OCI-M2 (cell line): Measurements from ENCODE around the gene IGLL1.
"Not testable (repeated sequence)": the region's sequence is repeated elsewhere in the genome, so short reads cannot be mapped to it uniquely, and the experiment has no call there.

ENCODE experiments used
- DNase-seq: peaks from one replicate; lab custom pipeline; 2025; ENCODE audit not compliant: unreplicated experiment; lab: John Stamatoyannopoulos, UW

The IGLL1 gene

DNA sequence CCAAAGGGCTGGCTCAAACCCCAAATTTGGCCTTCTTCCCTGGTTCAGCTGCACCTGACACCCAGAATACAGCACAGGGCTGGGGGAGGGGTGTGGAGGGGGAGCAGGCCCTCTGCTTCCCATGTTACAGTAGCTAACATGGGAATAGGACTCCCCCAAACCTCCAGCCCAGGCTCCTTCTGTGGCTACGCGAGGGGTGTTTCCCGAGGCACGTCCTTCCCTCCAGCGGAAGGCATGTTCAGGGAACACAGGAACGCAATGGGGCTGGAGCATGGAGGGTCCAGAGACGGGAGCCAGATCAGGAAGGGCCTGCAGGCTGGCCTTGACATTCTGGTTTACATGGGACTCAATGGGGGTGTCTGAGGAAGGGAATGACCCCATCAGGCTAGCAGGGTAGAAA is 11.8 kb upstream of the IGLL1 start:
- DNase-seq = no peak

DNA sequence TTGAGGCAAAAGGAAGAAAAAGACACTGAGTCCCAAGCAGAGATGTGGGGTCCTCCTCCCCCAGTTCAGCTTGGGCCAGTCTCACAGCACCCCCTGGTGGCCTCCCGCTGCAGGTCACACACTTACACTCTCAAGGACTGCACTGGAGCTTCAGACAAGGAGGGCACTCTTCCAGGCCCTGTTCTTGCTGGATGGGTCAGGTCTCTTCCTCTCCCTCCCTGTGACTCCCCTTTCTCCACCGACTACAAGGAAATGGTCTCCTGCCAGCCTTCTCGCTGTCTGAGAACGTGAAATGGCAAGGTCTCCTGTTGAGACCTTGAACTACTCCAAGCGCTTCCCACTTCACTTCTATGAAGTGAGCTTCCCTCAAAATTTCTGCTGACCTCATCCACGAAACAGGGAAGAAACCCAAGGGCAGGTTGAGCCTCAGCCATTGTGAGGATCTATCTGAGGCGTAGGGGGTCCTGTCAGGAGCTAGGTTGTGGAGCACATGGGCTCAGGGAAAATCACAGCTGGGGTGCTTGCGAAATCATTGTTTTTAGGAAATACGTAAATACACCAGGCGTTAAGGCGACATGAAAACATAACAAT is 11.2 kb upstream of the IGLL1 start:
- no peak for DNase-seq

DNA sequence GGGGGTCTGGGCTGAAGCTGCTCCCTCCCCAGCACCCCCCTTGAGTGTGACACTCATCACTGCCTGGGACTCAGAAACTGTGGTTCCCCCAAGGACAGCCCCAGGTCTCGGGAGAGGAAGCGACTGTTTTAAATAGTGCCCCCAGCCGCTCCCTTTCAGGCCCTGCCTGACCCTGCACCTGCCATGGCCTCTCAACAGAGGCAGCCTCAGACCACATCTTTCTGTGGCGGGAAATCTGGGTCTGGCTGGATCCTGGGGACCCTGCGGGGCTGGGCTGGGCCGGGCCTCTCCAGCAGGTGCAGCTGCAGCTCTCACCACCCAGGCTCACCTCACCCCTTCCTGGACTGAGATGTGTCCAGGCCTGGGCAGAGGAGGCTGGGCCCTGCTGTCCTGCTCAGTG is 3.7 kb upstream of the IGLL1 start:
- DNase-seq = no peak

DNA sequence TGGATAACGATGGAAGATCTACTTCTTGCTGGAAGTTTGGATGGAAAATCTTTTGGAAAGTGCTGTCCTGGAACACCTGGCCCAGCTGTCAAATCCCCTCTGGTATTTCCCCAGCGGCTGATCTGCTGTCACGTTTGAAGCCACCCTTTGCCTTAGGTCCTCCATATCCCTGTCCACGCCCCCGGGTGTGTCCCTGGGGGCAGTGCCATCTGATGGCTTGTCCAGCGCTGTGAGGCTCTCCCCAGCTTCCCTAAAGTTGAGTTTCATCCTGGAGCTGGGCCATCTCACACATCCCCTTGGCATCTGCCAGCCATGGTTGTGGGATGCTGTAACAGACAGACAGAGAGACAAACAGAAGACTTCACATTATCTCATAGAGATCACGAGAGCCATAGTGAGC is 3.1 kb upstream of the IGLL1 start:
- no peak for DNase-seq

DNA sequence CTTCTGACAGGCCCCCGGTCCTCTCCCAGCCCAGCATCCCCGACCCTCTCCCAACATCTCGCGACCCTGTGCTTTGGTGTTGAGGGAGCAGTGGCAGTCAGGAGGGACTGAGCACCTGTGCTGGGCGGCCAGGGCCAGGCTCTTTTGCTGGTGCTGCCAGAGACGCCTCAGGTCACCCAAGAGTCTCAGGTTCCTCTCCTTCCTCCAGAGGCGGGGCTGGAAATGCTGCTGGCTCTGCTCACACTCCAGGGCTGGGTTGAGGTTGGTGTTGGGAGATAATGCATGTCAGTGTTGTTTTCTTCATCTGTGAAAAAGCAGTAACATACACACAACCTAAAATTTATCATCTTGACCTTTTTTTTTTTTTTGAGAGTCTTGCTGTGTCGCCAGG is 1.2 kb upstream of the IGLL1 start:
- DNase-seq = no peak

DNA sequence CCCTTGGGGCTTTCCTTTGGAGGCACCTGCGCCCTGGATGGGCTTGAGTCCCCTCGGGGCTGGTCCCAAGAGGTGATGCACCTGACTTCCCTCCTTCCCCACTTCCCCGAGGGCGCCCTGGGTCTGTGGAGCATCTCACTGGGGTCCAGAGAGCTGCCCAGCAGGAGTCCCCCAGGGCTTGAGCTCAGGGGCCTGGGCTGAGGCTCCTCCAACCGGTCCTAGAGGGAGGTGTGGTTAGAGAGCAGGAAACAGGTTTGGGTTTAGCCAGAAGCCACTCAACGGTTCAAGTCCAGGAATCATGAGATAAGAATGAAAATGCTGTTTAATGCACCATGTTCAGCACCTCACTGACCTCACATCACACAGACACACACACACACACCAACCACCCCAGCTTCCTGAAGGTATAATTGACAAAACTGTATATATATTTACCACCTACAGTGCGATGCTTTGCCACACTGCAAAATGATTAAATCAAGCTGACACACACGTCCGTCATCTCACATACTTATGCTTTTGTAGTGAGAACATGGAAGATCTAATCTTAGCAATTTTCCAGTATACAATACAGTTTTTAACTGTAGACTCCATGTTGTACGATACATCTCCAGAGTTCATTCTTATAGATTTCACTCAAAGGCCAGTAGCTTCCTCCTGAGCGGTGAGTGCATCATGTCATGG is 628 bp upstream of the IGLL1 start:
- DNase-seq = no peak

DNA sequence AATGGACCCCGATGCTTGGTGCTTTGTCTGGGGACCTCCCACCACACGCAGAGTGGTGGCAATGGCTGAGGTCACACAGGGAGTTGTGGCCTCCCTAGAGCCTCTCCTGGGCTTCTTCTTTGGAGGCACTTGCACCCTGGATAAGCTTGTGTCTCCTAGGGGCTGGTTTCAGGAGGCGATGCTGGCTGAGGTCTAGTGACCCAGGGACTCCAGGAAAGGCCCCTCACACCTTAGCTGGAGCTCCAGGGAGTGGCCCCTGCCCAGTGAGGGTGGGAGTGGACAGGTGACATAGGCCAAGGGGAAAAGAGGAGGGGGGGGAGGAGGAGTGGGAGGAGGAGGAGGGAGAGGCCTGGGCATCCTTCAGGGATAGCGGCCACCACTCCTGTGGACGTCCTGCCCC is 810 bp downstream of the IGLL1 start:
- no peak for DNase-seq

DNA sequence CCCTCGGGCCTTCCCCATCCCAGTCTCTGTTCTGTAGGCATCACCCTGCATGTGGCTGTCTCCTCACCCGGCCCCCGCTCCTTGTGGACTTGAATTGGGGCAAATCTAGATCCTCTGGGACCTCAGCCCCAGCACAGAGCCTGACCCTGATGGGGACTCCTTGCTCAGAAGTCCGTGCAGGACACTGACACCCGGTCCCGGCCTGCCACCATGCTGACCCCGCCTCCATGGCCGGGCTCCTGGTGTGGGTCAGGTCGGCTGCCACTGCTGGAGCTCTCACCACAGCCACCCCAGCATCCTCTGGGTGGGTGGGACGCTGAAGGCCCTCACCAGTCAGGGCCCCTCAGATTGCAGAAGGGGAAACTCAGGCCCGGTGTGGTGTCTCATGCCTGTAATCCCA is 1.8 kb downstream of the IGLL1 start:
- no peak for DNase-seq

DNA sequence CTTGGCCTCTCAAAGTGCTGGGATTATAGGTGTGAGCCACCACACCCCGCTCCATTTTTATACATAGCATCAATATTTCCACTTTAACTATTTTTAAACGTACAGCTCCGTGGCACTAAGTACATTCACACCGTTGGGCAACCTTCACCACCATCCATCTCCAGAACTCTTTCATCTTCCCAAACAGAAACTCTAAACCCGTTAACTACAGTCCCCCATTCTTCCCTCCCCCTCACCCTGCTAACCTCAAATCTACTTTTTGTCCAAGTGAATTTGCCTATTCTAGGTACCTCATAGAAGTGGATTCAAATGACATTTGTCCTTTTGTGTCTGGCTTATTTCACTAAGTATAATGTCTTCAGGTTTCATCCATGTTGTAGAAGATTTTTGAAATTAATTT is 3.4 kb downstream of the IGLL1 start:
- no peak for DNase-seq

DNA sequence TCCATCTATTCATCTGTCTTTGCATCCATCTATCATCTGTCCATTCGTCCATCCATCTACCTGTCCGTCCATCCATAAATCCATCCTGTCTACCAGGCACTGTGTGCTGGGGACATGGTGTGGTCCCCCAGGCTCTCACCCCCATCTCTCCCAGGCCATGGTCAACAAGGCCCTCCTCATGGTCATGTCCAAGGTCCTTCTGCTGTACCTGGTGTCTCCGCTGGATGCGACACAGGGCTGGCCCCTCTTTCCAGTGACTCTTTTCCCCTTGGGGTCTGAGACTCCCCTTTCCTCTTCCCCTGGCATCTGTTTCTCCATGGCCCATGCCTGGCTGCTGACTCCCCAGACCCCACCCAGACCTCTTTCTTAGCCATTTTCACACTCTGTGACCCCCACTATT is 4.5 kb downstream of the IGLL1 start:
- DNase-seq = no peak

DNA sequence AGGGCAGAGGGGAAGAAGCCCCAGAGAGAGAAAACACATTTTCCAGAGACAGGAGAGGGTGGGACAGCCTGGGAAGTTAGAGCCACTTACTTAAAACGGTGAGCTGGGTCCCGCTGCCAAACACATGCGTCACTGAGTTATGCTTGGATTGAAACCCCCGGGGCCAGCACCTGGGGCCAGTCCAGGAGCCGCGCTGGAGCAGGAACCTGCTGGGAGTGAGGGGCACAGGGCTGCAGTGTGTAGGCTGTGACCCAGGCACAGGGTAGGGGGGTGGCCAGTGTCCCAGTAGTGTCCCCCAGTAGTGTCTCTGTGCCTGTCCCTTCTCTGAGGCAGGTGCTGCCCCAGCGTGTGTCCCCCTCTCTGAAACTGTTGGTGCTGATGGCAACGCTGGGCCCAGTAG is 5.2 kb downstream of the IGLL1 start:
- DNase-seq = no peak

DNA sequence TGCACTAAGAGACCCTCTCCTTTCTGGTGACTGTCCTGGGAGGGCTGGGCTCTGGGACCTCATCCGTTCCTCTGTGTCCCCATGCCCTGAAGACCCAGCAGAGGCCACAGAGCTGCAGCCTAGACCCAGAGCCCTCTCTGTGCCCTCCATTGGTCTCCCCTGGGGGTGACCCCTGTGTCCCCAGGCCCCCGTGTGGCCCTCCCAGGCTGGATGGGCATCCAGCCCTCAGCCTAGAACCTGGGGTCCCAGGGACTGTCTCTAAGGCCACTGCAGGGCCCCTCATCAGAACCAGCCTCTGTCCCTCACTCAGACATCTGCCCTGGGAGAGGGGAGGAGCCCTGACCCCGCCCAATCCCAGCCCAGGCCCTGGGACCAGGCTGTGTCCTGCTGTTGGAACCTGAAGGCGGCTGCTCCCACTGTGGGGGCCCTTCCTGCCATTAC is 5.7 kb downstream of the IGLL1 start:
- DNase-seq = no peak

DNA sequence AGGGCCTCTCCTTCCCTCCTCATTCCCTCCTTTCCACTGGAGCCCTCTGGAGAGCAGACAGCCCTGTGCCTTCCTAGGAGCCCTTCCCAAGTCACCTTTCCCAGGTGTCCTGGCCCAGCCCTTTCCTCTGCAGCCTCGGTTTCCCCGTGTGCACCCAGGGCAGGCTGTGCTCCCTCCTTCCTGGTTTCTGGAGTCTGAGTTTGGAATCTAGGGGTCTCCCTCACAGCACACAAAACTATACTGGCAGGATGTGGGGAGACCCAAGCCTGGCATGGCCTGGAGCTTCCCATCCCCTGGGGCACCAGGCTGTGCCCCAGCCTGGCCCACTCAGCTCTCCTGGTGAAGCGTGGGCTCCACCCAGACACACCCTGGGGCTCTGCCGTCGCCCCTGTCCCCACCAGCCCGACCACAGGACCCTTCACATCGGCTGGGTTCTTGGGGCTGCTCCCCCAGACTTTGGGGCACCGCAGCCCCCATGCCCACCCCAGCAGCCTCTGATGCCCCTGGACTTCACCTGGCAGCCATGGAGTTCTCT is 6.3 kb downstream of the IGLL1 start:
- DNase-seq = not testable (repeated sequence)

DNA sequence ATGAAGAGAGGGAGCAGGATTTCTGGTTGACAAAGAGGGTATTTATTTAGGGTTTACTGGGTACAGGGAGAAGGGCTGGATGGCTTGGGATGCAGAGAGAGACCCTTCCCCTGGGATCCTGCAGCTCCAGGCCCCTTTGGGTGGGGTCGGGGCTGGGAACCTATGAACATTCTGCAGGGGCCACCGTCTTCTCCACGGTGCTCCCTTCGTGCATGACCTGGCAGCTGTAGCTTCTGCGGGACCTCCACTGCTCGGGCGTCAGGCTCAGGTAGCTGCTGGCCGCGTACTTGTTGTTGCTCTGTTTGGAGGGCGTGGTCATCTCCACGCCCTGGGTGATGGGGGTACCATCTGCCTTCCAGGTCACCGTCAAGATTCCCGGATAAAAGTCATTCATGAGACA is 7.0 kb downstream of the IGLL1 start:
- not testable (repeated sequence) for DNase-seq

DNA sequence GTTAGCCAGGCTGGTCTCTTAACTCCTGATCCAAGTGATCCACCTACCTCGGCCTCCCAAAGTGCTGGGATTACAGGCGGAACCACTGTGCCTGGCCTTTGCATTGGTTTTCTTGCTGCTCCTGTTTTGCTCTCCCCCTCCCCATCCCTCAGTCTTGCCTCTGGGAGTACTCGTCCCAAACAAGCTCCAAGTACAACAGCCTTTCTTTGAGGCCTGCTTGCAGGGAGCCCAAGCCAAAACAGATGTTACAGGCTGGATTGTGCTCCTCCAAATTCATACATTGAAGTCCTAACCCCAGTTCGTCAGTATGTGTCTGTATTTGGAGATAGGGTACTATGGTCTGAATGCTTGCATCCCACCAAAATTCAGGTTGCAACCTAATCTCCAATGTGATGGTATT is 8.6 kb downstream of the IGLL1 start:
- no peak for DNase-seq

DNA sequence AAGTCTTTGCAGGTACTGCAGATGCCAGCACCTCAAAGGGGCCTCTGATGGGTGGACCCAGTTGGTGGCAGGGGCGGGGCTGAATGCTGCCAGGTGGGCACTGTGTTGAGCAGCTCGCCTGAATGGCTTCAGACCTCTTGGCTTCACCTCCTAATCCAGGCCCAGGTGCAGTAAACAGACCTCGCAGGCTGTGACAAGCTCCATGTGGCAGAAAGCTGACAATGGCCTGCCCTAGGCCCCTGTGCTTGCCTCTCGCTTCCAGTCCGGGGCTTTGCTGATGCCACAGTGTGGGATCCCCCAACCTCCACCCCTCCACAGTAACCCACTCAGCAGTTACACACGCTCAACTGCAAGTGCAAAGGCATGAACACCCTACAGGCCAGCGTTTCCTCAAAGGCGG is 9.4 kb downstream of the IGLL1 start:
- DNase-seq = no peak

DNA sequence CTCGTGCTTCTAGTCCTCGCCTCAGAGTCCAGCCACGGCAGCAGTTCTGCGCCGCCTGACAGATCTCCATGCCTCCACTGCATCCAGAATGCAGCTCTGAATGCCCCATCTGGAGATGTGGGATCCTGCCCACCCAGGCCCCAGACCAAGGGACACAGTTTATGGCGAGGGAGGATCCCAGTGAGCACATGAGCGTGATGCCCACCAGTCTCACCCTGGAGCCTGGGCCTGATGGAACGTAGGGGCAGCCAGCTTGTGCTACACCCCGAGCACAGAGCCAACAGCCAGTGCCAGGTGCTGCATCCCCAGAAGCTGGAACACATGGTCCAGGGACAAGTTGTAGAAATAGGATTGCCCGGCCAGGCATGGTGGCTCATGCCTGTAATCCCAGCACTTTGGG is 10.4 kb downstream of the IGLL1 start:
- no peak for DNase-seq

DNA sequence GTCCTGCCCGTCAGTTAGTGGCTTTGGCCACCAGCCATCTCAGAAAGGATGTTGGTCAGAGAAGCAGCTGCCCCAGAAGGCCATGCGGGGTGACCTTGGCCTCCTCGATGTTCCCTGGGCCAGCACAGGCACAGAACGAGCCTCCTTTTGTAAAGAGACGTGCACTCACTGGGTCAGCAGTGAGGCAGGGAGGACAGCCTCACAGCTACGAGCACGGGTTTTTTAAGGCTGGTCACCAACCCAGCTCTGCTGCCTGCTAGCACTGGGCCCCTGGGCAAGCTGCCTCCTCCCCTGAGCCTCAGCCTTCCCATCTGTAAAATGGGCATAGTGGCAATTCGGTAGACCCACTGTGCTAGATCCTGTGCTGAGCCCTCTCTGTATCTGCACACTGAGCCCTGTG is 10.8 kb downstream of the IGLL1 start:
- no peak for DNase-seq

DNA sequence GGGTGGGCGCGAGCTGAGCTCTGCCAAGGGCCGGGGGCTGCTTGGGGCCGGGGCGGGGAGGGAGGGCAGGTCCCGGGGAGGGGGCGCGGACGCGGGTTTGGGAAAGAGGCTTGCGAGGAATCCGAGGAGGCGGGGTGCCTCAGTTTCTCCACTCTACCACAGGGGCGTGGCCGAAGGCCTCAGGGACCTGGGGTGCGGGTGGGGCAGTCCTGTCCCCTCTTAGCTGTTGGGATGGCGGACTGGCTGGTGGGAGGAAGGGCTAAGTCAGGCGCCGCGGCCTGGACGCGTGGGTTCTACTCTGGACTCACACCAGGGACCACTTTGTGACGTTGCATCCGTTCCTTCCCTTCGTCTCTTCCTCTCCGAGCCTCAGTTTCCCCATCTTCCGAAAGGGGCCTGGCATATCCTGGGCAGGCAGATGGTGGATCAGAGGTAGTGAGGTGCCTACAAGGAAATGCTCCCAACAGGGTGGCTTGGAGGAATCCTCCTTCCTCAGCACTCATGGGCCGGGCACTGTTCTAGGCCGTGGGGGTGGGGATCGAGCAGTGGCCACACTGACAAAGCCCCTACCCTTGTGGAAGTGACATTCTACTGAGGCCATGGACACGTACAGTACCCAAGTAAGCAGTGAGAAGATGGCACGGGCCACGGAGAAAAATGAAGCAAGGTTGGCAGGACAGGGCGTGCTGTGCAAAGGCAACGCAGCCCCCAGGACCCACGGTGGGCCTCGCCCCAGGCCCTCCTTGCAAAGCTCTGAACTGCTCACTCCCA is 13.2 kb downstream of the IGLL1 start:
- no peak for DNase-seq

DNA sequence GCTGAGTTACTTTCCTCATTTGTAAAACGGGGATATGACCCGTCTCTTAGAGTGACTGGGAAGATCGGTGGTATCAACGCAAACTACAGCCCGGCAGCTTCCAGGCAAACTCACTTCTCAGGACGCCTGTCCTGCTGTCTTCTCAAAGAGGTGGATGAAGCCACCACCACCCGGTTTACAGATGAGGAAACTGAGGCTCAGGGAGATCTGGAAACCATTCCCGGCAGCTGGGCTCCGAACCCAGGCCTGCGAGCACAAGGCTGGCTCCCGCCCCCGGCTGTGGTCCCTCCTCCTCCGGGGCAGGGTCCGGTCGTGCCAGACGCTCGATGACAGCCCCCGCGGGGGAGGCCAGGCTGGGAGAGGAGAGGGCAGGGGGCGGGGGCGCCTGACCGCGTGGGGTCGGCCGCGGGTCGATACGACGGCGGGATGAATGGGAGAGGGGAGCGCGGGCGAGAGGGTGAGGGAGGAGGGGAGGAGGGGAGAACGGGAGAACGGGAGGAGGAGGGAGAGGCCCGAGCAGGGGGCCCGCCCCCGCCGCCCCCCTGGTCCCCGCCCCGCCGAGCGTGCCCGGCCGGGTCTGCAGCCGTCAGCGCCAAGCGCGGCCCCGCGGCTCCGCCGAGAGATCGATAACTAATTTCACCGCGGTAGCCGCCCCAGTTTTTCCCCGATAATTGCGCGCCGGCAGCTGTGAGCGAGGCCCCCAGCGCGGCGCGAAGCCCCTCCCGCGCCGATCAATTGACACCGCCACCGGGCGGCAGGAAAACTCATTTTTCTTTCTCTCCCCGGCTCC is 14.0 kb downstream of the IGLL1 start:
- no peak for DNase-seq

DNA sequence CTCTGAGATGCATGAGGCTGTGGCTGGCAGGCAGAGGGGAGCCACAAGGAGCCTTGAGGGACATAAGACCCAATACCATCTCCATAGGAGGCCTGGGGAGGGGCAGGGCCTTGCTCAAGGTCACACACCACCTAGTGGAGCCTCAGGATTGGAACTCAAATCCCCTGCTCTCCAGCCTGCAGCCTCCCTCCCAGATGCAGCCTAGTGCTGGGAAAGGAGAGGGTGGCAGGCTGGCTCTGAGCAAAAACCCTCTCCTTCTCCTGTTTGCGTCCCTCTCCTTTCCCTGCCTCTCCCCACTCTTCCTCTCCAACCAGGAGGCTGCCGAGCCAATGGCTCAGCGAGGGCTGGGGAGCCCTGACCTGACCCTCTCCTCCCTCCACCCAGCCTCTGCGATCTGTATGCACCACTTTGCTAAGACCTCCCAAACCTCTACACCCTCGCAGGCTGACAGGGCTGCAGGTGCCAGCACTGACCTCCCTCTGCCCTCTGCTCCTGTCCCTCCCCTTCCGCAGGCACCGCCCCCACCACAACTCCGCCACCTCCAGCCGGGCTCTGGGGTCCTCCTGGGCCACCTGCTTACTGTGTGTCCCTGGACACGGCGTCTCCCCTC is 14.7 kb downstream of the IGLL1 start:
- no peak for DNase-seq
